Glutamatergic neuron (in vitro differentiated cells): ENCODE measurements around the gene CYP2C19. TPM values are rescaled to one million over a fixed set of nuclear protein-coding genes. Genes with fewer than 3 reads are reported as not detected.
"Not testable (repeated sequence)": the region's sequence is repeated elsewhere in the genome, so short reads cannot be mapped to it uniquely, and the experiment has no call there.

Source experiments
- DNase-seq: peaks from one replicate; pipeline ENCODE4 v3.0.0; 2022
- H3K27ac Mint-ChIP-seq: one replicate; pipeline ENCODE4 v1.8.0; 2020; ENCODE audit warnings: mild to moderate bottlenecking, mixed read lengths, inconsistent platforms; ENCODE audit not compliant: unreplicated experiment
- H3K27me3 Mint-ChIP-seq: one replicate; pipeline ENCODE4 v1.8.0; 2020; ENCODE audit warnings: mild to moderate bottlenecking, moderate library complexity, mixed read lengths, inconsistent platforms; ENCODE audit not compliant: unreplicated experiment
- H3K36me3 Mint-ChIP-seq: one replicate; pipeline ENCODE4 v1.8.0; 2020; ENCODE audit warnings: mild to moderate bottlenecking, mixed read lengths, inconsistent platforms; ENCODE audit not compliant: unreplicated experiment
- H3K4me1 Mint-ChIP-seq: one replicate; pipeline ENCODE4 v1.8.0; 2020; ENCODE audit warnings: mild to moderate bottlenecking, low read depth, mixed read lengths, inconsistent platforms; ENCODE audit not compliant: unreplicated experiment
- H3K4me3 Mint-ChIP-seq: one replicate; pipeline ENCODE4 v1.8.0; 2020; ENCODE audit warnings: mild to moderate bottlenecking, mixed read lengths, inconsistent platforms; ENCODE audit not compliant: unreplicated experiment
- H3K9me3 Mint-ChIP-seq: one replicate; pipeline ENCODE4 v1.8.0; 2020; ENCODE audit warnings: mild to moderate bottlenecking, moderate library complexity, mixed read lengths, inconsistent platforms; ENCODE audit not compliant: unreplicated experiment
- total RNA-seq: library from RNA; stranded (reverse); fragmentation: NEBNext Ultra II Directional; extraction: Animal tissue kit (Norgen Biotek cat#: 25700); gene quantifications from one replicate; pipeline ENCODE4 v1.2.1, GENCODE V29; 2021; ENCODE audit not compliant: unreplicated experiment
- TF ChIP-seq, protein P1 (sequence below): fragments of 200-600 bp; sonication (generic); IDR thresholded peaks from one replicate; pipeline ENCODE4 v1.5.0; 2021; ENCODE audit not compliant: partially characterized antibody, unreplicated experiment

Gene CYP2C19
- total RNA-seq, 1 donor from 2014 or later = not detected

DNA sequence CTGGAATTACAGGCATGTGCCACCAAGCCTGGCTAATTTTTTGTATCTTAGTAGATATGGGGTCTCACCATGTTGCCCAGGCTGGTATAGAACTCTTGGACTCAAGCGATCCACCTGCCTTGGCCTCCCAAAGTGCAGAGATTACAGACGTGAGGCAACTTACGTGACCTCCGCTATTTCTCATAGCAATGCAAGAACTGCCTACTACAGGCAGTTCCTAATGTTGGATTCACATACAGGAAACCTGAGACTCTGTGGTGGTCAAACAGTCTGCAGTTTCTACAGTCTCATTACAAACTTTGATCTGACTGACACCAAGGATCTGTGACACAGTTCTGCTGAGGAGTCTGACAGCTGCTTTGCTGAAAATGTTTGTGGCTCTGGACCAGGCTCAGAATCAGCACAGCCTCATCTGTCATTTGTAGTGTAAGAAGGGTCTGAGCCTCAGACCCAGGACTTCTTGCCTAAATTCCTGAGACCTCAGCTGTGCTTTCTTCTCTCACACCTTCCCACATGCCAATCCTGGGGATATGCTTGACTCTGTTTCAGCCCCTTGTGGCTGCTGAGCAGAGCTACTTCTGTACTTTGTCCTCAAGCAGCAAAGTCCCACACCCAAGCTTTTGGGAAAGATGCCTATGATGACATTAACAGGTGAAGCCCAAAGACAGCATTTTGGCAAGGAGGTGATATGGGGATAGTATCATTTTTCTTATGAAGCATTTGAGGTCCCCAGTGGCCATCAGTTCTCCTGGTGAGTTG, 128.0 kb downstream of the CYP2C19 start:
- H3K4me3 Mint-ChIP-seq = no peak overlapping the region
- H3K9me3 Mint-ChIP-seq = peaks cover 2% of the 10 kb centered on the region
- DNase-seq = no peak
- H3K36me3 Mint-ChIP-seq = no peaks in the 10 kb centered on the region
- H3K27ac Mint-ChIP-seq = no peak overlapping the region
- no peaks in the 10 kb centered on the region for H3K4me1 Mint-ChIP-seq
- H3K27me3 Mint-ChIP-seq = peaks cover 3% of the 10 kb centered on the region
- TF ChIP-seq, protein P1, sequence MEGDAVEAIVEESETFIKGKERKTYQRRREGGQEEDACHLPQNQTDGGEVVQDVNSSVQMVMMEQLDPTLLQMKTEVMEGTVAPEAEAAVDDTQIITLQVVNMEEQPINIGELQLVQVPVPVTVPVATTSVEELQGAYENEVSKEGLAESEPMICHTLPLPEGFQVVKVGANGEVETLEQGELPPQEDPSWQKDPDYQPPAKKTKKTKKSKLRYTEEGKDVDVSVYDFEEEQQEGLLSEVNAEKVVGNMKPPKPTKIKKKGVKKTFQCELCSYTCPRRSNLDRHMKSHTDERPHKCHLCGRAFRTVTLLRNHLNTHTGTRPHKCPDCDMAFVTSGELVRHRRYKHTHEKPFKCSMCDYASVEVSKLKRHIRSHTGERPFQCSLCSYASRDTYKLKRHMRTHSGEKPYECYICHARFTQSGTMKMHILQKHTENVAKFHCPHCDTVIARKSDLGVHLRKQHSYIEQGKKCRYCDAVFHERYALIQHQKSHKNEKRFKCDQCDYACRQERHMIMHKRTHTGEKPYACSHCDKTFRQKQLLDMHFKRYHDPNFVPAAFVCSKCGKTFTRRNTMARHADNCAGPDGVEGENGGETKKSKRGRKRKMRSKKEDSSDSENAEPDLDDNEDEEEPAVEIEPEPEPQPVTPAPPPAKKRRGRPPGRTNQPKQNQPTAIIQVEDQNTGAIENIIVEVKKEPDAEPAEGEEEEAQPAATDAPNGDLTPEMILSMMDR = no peak

DNA sequence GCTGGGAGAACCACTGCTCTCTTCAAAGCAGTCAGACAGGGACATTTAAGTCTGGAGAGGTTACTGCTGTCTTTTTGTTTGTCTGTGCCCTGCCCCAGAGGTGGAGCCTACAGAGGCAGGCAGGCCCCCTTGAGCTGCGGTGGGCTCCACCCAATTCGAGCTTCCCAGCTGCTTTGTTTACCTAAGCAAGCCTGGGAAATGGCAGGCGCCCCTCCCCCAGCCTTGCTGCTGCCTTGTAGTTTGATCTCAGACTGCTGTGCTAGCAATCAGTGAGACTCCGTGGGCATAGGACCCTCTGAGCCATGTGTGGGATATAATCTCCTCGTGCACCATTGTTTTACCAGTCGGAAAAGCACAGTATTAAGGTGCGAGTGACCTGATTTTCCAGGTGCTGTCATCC, 135.9 kb downstream of the CYP2C19 start:
- not testable (repeated sequence) for DNase-seq, H3K27me3 Mint-ChIP-seq, H3K4me1 Mint-ChIP-seq, H3K36me3 Mint-ChIP-seq, H3K27ac Mint-ChIP-seq, H3K9me3 Mint-ChIP-seq, H3K4me3 Mint-ChIP-seq

DNA sequence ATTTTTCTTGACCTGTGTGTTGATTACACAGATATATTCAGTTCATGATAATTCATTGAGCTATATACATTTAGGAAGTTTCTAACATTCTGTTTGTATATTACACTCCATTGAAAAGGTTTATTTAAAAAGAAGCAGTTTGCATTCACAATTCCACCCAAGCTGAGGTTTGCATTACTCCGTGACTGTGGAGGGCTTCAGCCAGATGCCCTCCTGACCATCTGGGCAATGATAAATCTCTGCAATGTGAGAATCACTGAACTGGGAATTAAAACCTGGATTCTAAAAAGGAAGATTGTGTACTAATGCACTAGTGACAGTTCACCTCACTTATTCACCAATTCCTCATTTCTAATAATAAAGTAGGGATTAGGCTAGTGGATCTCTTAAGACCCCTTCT, 139.6 kb downstream of the CYP2C19 start:
- H3K4me1 Mint-ChIP-seq = no peaks in the 10 kb centered on the region
- no peak for DNase-seq
- no peaks in the 10 kb centered on the region for H3K27me3 Mint-ChIP-seq
- TF ChIP-seq, protein P1 = no peak
- peaks cover 3% of the 10 kb centered on the region for H3K9me3 Mint-ChIP-seq
- H3K4me3 Mint-ChIP-seq = no peak overlapping the region
- H3K36me3 Mint-ChIP-seq = no peaks in the 10 kb centered on the region
- no peak overlapping the region for H3K27ac Mint-ChIP-seq

DNA sequence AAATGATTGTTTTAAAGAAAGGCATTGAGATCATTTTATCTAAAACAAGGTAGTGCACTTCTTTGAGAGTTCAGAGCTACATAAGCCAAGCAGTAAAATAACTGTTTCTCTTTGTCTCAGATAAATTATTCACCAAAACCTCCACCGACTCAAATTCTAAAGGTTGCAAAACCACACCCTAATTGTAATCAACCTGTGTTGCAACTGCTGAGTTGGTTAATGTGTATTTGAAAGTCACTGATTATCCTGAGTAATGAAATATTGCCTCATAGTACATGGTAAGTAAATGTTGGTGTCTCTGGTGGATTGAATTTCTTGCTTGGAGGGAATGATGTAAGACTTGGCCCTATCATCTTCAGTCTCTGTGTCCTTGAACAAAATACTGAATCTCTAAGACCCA, 140.1 kb downstream of the CYP2C19 start:
- Mint-ChIP-seq H3K27ac (no peak overlapping the region), H3K4me3 (no peak overlapping the region), H3K36me3 (no peaks in the 10 kb centered on the region), H3K4me1 (no peaks in the 10 kb centered on the region), H3K27me3 (no peaks in the 10 kb centered on the region), H3K9me3 (peaks cover 3% of the 10 kb centered on the region)
- TF ChIP-seq, protein P1 = no peak
- DNase-seq = no peak

Other genes with a start within 250 kb of the CYP2C19 start
- 26.4 TPM for gene HELLS, start 216.9 kb upstream of the CYP2C19 start, total RNA-seq
- not detected for gene CYP2C18, start 79.0 kb upstream of the CYP2C19 start, total RNA-seq
- gene CYP2C9, start 176.0 kb downstream of the CYP2C19 start, total RNA-seq = not detected